NCI-H1417 treated with DMSO at 0.1 percent for 48 hours (cell line): Measurements from ENCODE around the gene AADAC.
"Not testable (repeated sequence)": the region's sequence is repeated elsewhere in the genome, so short reads cannot be mapped to it uniquely, and the experiment has no call there.

Experiments used
- DNase-seq: peaks from one replicate; lab custom pipeline; 2025; lab: John Stamatoyannopoulos, UW

AADAC gene, protein sequence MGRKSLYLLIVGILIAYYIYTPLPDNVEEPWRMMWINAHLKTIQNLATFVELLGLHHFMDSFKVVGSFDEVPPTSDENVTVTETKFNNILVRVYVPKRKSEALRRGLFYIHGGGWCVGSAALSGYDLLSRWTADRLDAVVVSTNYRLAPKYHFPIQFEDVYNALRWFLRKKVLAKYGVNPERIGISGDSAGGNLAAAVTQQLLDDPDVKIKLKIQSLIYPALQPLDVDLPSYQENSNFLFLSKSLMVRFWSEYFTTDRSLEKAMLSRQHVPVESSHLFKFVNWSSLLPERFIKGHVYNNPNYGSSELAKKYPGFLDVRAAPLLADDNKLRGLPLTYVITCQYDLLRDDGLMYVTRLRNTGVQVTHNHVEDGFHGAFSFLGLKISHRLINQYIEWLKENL

DNA sequence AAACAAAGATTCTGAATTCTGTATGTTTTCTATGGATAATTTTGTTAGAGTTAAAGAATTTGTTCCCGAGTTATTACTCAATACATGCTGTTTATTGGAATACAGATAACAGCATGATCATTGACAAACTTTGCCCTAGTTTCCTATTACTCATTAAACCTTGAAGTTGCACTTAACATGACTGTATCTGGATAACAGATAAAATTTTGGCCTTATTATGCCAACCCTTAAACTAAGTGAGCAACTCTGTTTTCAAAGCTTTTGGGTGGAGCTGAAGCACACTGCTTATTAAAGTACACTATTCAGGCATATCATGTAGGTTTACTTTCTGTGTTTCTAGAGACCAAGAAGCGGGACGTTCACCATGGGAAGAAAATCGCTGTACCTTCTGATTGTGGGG, at the start of gene AADAC:
Gene AADAC, plus strand, starts transcription at position 318 of the 400 bp plus-strand sequence. Its CDS starts 47 bp downstream, at position 365.
- DNase-seq, result no peak

DNA sequence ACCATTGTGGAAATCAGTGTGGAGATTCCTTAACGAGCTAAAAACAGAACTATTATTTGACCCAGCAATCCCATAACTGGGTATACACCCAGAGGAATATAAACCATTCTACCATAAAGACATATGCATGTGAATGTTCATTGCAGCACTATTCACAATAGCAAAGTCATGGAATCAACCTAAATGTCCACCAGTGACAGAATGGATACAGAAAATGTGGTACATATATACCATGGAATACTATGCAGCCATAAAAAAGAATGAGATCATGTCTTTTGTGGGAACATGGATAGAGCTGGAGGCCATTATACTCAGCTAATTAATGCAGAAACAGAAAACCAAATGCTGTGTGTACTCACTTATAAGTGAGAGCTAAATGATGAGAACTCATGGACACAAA, 49.2 kb upstream of the AADAC start:
- not testable (repeated sequence) for DNase-seq

DNA sequence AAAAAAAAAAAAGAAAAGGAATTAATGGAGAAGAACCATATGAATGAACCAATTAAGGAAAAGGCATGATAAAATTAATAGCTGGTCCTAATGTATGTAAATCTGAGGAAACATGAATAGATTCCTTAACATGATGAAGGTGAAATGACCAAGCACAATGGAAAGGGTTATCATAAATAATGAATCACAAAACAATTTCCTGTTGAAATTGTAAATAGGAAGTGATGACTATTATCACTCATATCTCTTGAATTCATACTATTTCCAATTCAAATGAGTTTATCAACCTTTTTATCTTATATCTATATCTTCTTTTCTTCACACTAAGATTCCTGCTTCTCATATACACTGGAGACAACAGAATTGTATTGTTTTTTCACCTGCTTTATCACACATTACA, 48.2 kb upstream of the AADAC start:
- DNase-seq, result no peak

DNA sequence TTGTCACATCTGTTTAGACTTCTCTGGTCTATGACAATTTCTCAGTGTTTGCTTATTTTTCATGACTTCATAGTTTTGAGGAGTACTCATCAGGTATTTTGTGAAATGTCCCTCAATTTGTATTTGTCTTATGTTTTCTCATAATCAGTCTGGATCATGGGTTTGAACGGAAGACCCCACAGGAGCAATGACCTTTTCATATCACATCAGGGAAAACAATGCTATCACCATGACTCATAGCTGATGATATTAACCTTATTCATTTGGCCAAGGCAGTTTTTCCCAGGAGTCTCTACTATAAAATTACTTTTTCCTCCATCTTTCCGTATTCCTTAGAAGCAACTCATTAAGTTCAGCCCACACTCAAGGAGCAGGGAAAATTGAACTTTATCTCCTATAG, 47.5 kb upstream of the AADAC start:
- no peak for DNase-seq

DNA sequence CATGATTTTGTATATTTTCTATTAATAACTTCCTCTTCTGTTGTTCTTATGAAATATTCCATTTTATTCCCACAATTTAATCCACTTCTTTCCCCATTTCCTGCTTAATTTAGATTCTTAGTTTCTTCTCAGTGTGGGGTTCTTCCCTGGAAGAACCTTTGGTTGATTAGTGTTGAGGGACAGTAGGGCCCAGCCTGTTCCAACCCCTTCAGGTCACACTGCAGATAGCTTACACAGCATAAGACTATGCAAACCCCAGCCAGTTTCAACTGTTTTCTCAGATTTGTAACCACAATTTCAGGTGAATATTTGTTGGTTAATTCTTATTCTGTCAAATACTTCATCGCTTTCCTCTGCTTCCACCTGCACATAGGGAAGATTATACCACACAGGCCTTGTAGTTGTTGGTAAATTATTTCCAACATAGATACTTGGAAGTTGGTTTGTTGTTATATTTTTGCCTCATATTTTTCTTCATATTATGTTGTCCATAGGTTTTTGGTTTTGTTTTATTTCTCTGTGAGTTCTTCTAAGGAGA, 45.5 kb upstream of the AADAC start:
- no peak for DNase-seq

DNA sequence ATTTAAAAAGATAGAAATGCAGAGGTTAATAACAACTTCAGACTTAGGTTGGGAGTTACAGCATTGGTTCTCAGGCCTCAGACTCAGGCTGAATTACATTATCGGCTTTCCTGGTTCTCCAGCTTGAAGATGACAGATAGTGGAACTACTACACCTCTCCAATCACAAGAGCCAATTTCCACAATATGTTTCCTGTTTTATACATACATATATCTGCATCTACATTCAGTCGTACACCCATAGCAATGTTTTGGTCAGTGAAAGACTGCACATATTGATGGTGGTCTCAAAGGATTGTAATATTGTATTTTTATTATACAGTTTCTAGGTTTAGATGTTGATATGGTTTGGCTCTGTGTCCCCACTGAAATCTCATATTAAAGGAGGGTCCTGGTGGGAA, 44.7 kb upstream of the AADAC start:
- DNase-seq, result no peak

DNA sequence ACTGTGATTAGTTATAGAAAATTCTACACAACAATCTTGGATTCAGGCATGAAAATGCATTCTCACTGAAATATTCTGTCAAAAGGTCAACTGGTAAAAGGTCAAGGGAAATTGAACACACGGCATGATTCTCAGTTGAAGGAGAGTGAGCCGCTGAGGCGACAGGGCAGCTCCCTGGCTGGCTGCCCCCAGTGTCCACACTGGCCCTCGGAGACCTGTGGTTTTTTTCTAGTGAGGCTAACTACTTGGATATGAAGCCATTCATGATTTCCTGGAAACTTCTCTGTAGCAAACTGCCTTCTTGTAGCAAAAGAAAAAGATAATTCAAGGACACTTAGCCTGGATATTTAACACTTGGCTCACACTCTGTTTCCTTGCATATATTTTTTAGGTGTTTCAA, 43.0 kb upstream of the AADAC start:
- DNase-seq, result no peak

DNA sequence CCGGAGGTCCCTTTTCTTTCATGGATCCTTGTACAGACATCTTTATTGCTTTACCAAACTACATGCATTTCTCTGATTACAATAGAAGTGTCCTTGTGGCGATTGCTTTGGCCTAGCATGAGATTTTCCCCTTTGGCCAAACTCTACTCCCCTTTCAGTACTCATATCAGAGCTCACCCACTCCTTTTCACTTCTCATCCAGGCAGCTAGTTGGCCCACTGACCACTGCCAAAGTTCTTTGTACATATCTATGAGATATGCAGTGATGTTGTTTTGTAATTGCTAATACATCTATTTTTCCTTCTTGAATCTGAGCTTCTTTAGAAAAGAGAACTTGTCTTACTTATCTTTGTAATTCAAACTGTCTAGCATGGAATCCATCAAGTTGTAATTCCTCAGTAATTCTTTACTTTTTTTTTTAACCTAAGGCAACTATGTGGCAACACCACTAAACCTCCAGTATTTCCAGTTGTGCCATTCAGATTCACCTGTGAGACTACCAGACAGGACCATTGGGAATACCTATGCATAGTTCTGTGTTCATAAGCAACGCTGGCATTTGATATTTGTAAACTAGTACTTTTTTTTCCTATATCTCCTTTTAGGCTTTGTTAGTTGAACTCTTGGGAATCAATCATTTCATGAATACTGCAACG, 41.0 kb upstream of the AADAC start:
- DNase-seq, result no peak

DNA sequence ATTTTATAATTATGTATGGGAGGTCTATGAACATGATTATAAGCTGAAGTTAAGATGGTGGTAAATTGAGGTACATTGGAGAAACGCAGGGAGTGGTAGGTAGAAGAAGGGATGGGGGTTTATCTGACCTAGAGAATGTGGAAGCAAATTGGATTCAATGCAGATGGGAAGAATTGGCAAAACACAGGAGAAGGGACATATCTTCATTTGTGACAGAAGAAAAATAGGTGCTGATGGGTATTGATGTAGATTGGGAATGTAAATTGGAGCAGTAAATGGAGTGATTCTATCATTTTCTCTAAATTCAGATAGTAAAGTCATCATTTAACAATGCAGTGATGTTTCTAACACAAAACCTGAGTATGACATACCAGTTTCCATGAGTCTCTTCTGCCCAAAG, 39.7 kb upstream of the AADAC start:
- no peak for DNase-seq

DNA sequence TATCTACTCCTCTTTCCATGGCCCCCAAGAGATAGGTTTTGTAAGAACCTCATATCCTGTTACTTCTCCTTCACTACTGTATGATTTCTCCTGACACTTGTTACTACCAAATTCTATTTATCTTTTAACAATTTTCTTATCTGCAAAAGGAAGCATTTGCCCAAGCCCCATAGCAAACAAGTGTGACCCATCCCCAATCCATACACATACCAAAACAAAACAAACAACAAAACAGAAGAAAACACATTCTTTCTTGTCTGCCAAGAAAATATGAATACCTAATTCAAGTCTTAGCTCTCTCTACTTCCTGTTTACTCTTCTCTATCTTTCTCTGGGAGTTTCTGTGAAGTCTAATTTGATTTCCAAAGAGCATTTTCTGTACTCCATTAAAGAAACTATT, 39.0 kb upstream of the AADAC start:
- no peak for DNase-seq

DNA sequence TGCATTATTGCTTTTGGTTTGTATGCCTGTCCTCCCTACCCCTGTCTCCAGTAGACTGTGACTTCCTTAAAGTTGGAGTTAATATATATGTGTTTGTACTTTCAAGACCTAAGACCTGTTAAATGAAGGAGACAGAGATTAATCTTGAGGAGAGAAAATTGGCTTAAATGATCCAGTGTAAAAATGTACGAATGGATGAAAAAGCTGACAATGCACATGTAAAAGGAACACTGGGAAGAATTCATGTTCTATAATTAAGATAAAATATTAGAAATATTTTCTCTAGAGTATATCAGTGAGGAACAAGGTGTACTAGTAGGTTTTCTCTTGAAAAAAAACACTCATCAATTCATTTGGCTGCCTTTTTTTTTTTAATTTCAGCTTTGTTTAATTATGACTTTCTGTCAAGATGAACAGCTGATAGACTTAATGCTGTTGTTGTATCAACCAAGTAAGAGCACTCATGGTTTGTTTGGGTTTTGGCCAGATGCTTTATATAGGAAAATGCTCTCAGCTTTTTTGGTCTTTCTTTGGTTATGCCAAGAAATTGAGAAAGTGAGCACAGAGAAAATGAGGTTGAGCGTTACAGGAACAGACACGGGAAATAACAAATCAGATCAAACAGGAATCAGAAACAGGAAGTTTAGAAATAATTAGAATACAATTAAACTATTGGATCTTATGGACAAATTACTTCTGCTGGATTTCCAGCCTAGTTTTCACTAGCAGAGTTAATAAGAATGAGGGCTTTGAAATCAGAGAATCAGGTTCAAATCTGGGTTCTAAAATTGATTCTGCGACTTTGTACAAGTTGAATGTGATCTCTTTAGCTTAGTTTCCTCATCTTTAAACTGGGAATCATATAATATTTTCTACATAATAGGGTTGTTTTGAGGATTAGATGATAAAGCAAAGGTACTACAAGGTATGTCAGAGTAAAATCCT, 38.3 kb upstream of the AADAC start:
- DNase-seq, result no peak

DNA sequence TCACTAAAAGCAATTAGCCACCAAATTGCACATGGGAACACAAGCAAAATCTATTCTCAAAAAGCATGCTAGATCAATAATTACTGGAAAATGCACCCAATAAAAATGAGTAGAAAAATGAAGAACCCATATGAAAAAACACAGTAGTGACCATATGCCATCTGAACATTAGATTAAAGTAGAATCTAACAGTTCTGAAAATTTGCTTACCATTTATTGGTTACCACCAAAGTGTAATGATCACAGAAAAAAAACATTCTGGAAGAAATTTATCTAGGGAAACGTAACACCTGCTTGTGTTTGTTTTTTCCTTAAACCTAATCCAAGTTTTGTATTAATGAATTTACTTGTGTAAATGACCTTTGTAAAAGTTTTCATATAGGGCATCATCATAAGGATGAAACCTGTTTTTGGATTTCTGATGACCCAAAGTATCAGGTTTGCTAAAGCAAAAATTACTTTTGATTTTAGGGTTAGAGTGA, 37.6 kb upstream of the AADAC start:
- no peak for DNase-seq

DNA sequence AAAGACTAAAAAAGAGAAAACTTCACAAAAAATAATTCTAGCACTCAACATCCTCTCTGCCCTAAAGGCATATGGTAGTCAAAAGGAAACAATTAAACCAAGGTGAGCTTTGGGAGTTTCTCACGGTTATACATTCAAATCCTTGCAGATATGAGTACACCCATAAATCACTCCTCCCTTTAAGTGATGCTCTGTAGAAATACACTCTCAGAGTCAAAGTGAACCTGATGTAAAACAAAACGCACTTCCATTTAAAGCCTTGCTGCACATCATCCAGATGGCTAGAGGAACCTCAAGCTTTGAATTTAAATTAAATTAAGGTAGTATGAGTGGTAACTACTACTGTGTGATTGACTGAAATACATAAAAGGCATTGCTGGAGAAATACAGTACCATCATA, 36.0 kb upstream of the AADAC start:
- DNase-seq, result peak; percentile 43

DNA sequence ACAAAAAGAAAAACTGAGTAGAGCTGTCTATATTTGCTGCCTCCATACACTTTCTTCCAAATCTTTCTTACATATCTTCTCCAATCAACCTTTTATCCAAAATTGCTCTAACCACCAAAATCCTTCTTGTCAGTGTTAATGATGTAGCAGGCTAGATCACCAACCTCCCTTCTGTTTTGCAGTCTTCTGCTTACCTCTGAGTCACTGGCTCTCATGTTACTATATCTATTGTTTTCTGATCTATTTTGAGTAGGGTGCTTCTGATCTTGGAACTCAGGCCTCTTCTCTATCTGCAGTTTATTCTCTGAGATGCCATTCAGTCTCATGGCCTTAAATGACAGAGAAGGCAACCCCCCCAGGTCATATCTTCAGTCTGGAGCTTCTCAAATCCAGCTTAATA, 26.3 kb upstream of the AADAC start:
- no peak for DNase-seq

DNA sequence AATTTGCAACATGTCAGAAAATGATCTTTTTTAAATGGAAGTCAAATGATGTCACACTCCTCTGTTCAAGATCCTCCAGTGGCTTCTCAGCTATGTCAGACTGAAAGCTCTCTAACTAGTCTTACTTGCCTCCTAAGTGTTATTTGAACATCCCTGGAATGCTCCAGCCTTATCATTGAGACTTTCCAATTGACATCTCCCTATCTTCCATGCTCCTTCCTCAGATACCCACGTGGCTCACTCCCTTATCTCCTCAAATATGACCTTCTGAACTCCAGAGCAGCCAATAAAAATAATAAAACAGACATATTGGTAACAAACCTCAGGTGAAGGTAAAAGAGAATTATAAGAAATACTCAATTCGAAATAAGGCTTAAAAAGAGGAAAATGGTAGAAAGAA, 25.5 kb upstream of the AADAC start:
- DNase-seq, result no peak

DNA sequence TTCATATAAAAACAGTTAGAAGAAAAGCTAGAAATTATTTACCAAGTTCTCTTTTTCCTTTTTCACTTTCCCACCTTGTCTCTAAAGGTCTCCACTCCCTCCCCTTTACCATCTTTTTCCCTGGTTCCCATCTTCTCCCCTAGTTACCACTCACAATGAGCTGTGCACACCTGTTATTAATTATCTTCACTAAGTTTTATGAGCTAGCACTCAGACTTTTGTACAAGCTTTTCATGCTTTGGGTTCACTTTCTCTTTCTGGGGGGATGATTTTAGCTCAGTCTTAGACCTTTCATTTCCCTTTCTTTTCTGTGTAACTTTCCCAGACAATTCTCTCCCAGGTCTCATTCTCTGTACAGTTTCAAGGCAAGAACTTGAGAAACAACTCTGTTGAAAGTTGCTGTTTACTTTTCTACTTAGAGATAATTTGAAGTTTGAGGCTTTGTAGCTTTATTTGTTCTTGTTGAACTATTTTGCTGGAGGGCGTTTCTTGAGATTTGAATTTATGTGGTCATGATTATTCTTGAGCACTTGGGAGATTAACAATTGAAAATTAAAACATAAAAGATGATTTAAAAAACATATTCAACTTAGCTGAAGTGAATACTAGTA, 24.0 kb upstream of the AADAC start:
- DNase-seq, result no peak

DNA sequence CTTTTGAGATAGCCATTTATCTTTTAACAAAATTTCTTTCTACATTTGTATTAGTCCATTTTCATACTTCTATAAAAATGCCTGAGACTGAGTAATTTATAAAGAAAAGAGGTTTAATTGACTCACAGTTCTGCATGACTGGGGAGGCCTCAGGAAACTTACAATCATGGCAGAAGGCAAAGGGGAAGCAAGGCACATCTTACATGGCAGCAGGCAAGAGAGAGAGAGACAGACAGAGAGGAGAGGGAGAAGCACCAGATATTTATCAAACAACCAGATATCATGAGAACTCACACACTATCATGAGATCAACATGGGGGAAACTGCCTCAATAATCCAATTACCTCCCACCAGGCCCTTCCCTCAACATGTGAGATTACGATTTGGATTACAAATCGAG, 23.2 kb upstream of the AADAC start:
- not testable (repeated sequence) for DNase-seq

DNA sequence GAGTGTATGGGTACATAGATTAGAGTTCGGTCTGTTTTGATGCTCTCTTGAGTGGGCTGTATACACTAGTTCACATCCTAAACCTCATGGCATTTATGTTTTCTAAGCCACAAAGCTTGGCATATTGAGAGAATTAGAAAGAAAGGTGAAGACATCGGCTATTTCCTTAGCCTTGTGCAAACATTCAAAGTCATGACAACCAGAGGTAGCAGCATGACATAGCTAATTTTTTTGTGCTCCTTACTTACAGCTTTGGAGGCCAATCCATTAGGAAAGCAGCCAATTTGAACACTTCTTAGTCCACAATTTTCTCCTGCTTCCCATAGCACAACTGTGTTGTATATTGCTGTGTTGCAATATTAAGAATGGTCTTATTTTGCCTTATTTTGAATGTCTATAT, 21.5 kb upstream of the AADAC start:
- DNase-seq, result no peak

DNA sequence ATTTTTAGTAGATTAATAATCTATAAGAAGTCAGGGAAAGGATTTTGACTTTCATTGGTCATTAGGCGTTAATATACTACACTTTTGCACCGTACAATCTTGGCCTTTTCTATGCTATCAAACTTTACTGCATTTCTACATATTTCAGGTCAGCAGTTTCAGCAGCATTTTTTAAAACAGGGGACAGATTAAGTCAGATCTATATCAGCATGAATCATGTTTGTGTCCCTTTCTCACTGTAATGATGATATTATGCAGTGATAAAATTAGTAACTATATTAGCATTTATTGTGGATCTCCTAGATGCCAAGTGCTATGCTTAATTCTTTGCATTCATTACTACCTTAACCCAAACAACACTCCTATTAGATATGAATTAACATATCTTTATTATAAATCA, 20.3 kb upstream of the AADAC start:
- no peak for DNase-seq

DNA sequence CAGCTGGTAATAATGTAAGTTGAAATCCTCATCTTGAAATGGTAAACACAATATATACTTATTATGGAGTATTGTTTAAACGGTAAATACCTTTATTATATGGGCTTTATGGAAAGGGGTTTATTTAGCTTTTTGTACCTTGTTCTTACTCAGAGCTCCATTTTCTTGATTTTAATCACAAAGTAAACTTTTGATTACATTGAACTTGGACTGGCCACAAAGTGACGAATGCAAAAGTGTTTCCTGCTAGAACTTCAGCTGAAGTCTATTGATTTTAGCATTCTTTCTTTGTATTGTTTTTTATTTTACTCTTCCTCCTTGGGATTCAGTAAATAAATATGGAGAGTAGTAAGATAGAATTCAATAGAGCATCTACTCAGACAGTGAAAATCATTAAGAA, 19.8 kb upstream of the AADAC start:
- DNase-seq, result no peak

DNA sequence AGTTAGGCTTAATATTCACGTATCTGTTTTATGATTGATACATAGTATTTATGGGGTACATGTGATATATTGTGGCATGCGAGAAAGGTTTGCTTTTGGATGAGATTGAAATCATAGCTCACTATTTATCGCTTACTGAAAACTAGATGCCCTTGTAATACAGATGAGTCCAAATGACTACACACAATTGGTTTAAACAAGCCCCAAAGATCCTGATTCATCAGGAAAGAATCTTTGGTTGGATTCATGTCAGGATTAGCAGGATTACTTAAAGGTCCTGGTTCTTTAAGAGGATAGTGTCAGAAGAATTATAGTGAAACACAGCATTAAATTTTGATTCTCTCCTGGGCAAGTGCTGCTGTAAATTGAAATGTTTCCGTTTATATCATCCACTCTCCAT, 18.6 kb upstream of the AADAC start:
- DNase-seq, result no peak
